Tibial nerve (tissue), 4 donors: ENCODE measurements around the gene MPG.

Source experiments
- CTCF ChIP-seq, 5 experiments: fragments of 200-600 bp in 3 of 5; fragments of 450-650 bp in 2 of 5; sonication (generic) in 3 of 5; IDR thresholded peaks; one replicate each; pipeline ENCODE4 v1.5.1; 2016 to 2019; ENCODE audit warnings: antibody characterized with exemption in 5 of 5, mild to moderate bottlenecking in 3 of 5, moderate library complexity in 2 of 5
- EP300 ChIP-seq, 2 donors: sonication (generic); formaldehyde crosslinking; IDR thresholded peaks; one replicate each; pipeline ENCODE4 v1.6.1; 2017; ENCODE audit warnings: antibody characterized with exemption in 2 of 2, mild to moderate bottlenecking in 1 of 2
- POLR2A ChIP-seq, 2 donors: fragments of 450-650 bp; IDR thresholded peaks; one replicate each; pipeline ENCODE4 v1.6.1; 2017; ENCODE audit warnings: antibody characterized with exemption in 2 of 2, mild to moderate bottlenecking in 2 of 2, moderate library complexity in 2 of 2

GRCh38 chr16:63998-64913 is 13.8 kb upstream of the MPG start:
- no peak for TF ChIP-seq CTCF (IDR thresholded peaks at IDR 0.05)
- no peak for TF ChIP-seq POLR2A (IDR thresholded peaks at IDR 0.05)
- TF ChIP-seq EP300 (IDR thresholded peaks at IDR 0.05): no peak
